Measurements from ENCODE around the gene GAP43. TPM values are rescaled to one million over a fixed set of nuclear protein-coding genes. Genes with fewer than 3 reads are reported as not detected.
"Not testable (repeated sequence)": the region's sequence is repeated elsewhere in the genome, so short reads cannot be mapped to it uniquely, and the experiment has no call there.

GAP43 gene
- total RNA-seq, 2 experiments from 2014 or later, result not detected

DNA sequence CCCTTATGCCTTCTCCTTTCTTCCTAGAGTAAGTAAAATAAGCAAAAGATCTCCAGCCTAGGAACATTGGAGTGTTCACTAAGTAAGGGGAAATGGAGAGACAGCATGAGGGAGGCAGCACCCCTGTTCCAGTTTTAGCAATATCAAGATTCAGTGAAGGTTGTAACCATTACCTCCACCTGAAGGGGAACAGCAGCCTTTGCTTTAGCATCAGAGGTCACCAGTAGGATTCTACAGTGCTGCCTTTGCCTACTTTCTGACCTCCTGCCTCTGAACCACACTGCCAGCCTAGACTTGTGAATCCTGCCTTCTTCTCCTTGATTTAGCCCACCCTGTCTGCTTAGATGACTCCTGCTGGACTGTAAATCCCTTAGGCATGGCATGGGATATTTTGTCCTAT is 104.7 kb downstream of the GAP43 start:
- H3K27me3 Mint-ChIP-seq, result peaks cover 17% of the 10 kb centered on the region
- H3K9me3 Mint-ChIP-seq (ENCODE audit: low read depth), result no peaks in the 10 kb centered on the region
- no peak overlapping the region for H3K27ac Mint-ChIP-seq
- no peak for ATAC-seq
- no peak for DNase-seq
- H3K4me3 Mint-ChIP-seq, result no peak overlapping the region
- peaks cover 3% of the 10 kb centered on the region for H3K4me1 Mint-ChIP-seq
- no peaks in the 10 kb centered on the region for H3K36me3 Mint-ChIP-seq
- CTCF ChIA-PET, result no interaction called here

DNA sequence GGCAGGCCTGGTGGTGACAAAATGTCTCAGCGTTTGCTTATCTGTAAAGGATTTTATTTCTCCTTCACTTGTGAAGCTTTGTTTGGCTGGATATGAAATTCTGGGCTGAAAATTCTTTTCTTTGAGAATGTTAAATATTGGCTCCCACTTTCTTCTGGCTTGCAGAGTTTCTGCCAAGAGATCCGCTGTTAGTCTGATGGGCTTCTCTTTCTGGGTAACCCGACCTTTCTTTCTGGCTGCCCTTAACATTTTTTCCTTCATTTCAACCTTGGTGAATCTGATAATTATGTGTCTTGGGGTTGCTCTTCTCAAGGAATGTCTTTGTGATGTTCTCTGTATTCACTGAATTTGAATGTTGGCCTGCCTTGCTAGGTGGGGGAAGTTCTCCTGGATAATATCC is 113.0 kb downstream of the GAP43 start:
- peaks cover 18% of the 10 kb centered on the region for H3K27me3 Mint-ChIP-seq
- H3K4me1 Mint-ChIP-seq; ATAC-seq; H3K4me3 Mint-ChIP-seq; H3K9me3 Mint-ChIP-seq (ENCODE audit: low read depth); H3K36me3 Mint-ChIP-seq; H3K27ac Mint-ChIP-seq; DNase-seq; CTCF ChIA-PET: not testable (repeated sequence)

DNA sequence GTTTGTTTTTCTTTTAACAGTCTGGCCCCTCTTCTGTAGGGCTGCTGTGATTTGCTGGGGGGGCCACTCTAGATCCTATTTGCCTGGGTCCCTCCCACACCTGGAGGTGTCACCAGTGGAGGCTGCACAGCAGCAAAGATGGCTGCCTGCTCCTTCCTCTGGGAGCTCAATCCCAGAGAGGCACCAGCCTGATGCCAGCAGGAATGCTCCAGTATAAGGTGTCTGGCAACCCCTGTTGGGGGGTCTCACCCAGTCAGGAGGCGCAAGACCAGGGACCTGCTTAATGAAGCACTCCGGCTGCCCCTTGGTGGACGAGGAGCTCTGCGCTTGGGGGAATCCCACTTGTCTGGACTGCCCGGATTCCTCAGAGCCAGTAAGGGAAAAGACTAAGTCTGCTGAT is 118.3 kb downstream of the GAP43 start:
- Mint-ChIP-seq H3K4me3 (no peak overlapping the region), H3K4me1 (no peaks in the 10 kb centered on the region), H3K27me3 (peaks cover 13% of the 10 kb centered on the region), H3K9me3 (ENCODE audit: low read depth) (peaks cover 5% of the 10 kb centered on the region), H3K36me3 (peaks cover 1% of the 10 kb centered on the region), H3K27ac (no peak overlapping the region)
- ATAC-seq (no peak), DNase-seq (no peak)
- CTCF ChIA-PET, result interaction anchor here (0.5 to 0.9 kb wide), 2 partner anchors 43 to 907 kb away, joined by 3 to 4 read pairs; no protein-coding TSS in a partner anchor

DNA sequence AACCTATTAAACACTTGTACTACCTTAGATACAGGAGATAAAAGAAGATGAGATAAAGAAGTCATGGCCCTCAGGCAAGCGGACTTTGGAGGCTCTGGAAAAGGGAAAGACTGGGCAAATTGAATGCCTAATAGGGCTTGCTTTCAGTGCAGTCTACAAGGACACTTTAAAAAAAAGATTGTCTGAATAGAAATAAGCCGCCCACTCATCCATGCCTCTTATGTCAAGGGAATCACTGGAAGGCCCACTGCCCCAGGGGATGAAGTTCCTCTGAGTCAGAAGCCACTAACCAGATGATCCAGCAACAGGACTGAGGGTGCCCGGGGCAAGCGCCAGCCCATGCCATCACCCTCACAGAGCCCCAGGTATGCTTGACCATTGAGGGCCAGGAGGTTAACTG is 121.2 kb downstream of the GAP43 start:
- H3K27ac Mint-ChIP-seq; H3K36me3 Mint-ChIP-seq; H3K4me3 Mint-ChIP-seq; CTCF ChIA-PET; H3K4me1 Mint-ChIP-seq; DNase-seq; H3K9me3 Mint-ChIP-seq (ENCODE audit: low read depth); ATAC-seq: not testable (repeated sequence)
- peaks cover 13% of the 10 kb centered on the region for H3K27me3 Mint-ChIP-seq

DNA sequence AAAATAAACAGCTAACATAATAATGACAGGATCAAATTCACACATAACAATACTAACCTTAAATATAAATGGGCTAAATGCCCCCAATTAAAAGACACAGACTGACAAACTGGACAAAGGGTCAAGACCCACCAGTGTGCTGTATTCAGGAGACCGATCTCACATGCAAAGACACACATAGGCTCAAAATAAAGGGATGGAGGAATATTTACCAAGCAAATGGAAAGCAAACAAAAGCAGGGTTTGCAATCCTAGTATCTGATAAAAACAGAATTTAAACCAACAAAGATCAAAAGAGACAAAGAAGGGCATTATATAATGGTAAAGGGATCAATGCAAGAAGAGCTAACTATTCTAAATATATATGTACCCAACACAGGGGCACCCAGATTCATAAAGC is 129.7 kb downstream of the GAP43 start:
- H3K4me1 Mint-ChIP-seq; H3K36me3 Mint-ChIP-seq; H3K4me3 Mint-ChIP-seq; DNase-seq; H3K27ac Mint-ChIP-seq; ATAC-seq; H3K9me3 Mint-ChIP-seq (ENCODE audit: low read depth); CTCF ChIA-PET: not testable (repeated sequence)
- peaks cover 36% of the 10 kb centered on the region for H3K27me3 Mint-ChIP-seq

DNA sequence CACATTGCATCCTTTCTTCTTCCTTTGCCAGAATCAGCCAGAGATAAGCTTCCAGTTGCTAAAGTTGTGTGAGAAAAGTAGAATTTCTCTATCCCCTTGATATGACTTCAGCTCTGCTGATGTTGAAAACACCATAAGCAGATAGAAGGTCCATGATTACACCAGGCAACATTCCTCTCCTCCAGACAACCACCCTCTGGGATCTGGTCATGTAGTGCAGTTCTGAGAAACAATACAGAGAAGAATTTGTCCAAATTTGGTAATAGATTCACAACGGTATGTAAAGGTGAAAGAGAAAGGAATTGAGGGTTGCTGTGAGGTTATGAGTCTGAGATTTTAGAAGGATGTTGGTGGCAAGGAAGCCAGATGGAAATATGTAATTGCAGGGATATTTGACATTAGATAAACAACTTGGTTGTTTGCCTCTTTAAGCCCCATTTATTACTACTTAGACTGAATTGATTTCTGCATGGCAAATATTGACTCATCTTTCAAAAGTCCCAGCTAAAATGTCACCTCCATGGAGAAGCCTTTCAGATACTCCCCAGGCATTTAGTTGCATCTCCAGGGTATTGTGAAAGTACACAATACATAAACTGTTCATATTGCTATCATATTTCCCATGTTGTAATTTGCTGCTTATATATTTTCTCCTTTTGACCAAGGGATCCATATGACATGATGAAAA is 134.9 kb downstream of the GAP43 start:
- no peaks in the 10 kb centered on the region for H3K4me1 Mint-ChIP-seq
- no peak for DNase-seq
- CTCF ChIA-PET, result interaction anchor here (1.2 kb wide), 1 partner anchor 9 kb away, joined by 4 read pairs; no protein-coding TSS in a partner anchor
- H3K36me3 Mint-ChIP-seq, result no peaks in the 10 kb centered on the region
- ATAC-seq, result no peak
- H3K9me3 Mint-ChIP-seq (ENCODE audit: low read depth), result no peaks in the 10 kb centered on the region
- H3K4me3 Mint-ChIP-seq, result no peak overlapping the region
- no peak overlapping the region for H3K27ac Mint-ChIP-seq
- H3K27me3 Mint-ChIP-seq, result peaks cover 22% of the 10 kb centered on the region

DNA sequence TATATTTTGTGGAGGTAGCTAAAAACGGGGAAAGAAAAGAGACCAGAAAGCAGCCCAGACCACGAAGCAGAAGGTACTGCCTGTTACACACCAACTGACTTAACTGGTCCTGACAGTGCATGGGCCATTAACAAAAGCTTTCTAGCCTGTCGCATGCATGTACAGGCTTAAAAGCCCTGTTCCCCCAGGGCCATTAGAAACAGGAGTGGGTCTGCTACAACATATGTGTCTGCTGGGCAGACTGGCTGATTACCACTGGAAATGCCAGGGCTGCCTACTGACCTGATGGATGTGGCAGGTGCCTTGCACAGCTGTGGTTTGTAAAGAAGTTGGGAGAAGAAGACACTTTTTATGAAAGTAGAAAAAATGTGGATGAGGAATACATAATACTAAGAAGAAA is 137.4 kb downstream of the GAP43 start:
- no peaks in the 10 kb centered on the region for H3K4me1 Mint-ChIP-seq

DNA sequence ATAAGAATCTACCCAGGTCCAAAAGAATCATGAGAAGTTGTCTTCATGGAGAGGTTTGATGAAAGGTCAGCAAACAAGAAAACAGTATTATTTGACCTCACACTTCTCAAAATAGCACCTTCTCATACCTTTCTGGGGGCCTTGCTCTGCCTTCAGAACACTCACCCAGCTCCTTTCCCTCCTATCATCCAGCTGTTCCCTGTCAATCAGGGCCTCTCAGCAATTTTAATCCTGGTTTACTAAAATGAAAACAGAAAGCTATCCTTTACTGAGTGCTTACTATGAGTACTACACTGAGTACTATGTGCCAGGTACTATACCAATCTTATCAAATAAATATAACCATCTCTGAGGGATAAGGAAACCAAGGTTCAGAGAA is 138.6 kb downstream of the GAP43 start:
- no peak overlapping the region for H3K27ac Mint-ChIP-seq
- DNase-seq (no peak), ATAC-seq (no peak)
- H3K4me1 Mint-ChIP-seq, result no peaks in the 10 kb centered on the region
- CTCF ChIA-PET, result interaction anchor here (0.7 to 1.0 kb wide), 2 partner anchors 22 to 53 kb away, joined by 3 read pairs; no protein-coding TSS in a partner anchor
- no peak overlapping the region for H3K4me3 Mint-ChIP-seq
- no peaks in the 10 kb centered on the region for H3K36me3 Mint-ChIP-seq
- H3K9me3 Mint-ChIP-seq (ENCODE audit: low read depth), result no peaks in the 10 kb centered on the region
- peaks cover 2% of the 10 kb centered on the region for H3K27me3 Mint-ChIP-seq

More for the DNA sequence above, 137.4 kb downstream of the GAP43 start:
- Mint-ChIP-seq H3K4me3 (no peak overlapping the region), H3K27me3 (peaks cover 7% of the 10 kb centered on the region), H3K9me3 (ENCODE audit: low read depth) (no peaks in the 10 kb centered on the region), H3K36me3 (no peaks in the 10 kb centered on the region), H3K27ac (no peak overlapping the region)
- ATAC-seq, result no peak
- CTCF ChIA-PET, result no interaction called here
- DNase-seq, result no peak

DNA sequence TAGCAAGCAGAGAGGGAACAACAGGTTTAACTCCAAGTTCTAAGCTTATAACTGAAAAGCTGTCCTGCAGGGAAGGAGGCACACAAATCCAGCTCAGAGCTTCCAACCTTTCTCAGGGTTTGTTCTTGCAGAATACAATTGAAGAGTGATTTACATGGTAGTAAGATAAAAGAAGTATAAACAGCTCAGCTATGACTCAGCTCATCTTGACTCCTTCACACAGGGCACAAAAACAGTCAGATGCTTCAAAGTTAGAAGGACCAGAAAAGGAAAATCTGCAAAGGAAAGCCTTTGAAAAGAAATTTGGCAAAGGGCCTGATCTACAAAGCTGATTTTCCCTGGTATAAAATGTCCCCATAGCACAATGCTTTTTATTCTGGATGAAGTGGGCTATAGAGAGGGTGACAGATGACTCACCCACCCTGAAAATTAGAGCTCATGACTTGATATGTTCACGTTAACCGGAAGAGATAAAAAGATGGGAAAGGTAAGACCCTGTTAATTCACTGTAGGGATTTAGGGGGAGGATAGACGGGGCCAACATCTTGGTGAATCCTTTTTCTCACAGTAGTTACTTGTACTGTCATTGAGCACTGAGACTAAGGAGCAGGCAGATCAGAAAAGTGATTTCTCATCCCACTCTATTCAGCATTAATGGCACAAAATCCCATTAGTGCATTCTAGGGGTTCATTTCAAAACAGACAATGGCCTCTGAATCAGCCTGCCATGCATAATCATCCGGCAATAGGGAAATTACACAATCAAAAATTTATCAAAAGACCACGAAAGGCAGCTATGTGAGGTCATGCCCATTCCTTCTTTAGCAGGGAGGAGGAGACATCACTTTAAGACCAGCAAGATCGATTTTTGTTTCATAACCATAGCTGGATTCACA is 143.5 kb downstream of the GAP43 start:
- H3K27me3 Mint-ChIP-seq, result peaks cover 3% of the 10 kb centered on the region
- no peak overlapping the region for H3K27ac Mint-ChIP-seq
- CTCF ChIA-PET, result interaction anchor here (1.5 kb wide), 1 partner anchor 9 kb away, joined by 4 read pairs; no protein-coding TSS in a partner anchor
- no peaks in the 10 kb centered on the region for H3K36me3 Mint-ChIP-seq
- H3K4me1 Mint-ChIP-seq, result no peaks in the 10 kb centered on the region
- no peak for DNase-seq
- ATAC-seq, result no peak
- H3K4me3 Mint-ChIP-seq, result no peak overlapping the region
- no peaks in the 10 kb centered on the region for H3K9me3 Mint-ChIP-seq (ENCODE audit: low read depth)

DNA sequence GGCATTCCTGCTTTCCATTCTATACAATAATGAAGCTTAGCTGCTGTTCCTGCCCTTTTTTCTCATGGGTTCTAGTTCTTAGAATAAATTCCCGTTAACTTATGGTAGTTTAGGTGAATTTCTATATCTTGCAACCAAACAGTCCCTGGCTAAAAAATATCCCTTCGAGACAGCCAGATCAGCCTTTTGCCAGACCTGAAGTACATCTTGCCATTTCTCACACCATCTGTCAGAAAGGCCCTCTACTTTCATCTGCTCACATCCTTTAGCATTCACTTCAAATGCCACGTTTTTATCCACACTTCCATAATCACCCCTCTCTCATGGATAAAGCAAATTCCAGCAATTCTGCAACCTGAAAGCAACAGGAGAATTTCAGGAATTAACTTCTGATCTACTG is 145.4 kb downstream of the GAP43 start:
- Mint-ChIP-seq H3K9me3 (ENCODE audit: low read depth) (no peaks in the 10 kb centered on the region), H3K27me3 (peaks cover 3% of the 10 kb centered on the region), H3K4me1 (no peaks in the 10 kb centered on the region), H3K36me3 (no peaks in the 10 kb centered on the region), H3K4me3 (no peak overlapping the region), H3K27ac (no peak overlapping the region)
- ATAC-seq, result no peak
- CTCF ChIA-PET, result no interaction called here
- DNase-seq, result no peak

Data from activated CD8-positive, alpha-beta memory T cell treated with anti-CD3 and anti-CD28 coated beads, Interleukin-2, amount 10 ng/mL, durations not matched to agents 7 days and 5 days (primary cell).